IMR-90 (cell line): ENCODE measurements around the gene RAC2. TPM values are rescaled to one million over a fixed set of nuclear protein-coding genes. Genes with fewer than 3 reads are reported as not detected.

Experiments used
- ATAC-seq: fragments of 200-7000 bp; cut with Tn5 transposase; 2 replicates; pipeline ENCODE4 v1.9.1; 2020; ENCODE audit warnings: low read depth, mild to moderate bottlenecking, moderate library complexity
- BruUV-seq: library from RNA; stranded (reverse); fragments of 400-500 nt; replicated peaks from 2 replicates; lab custom pipeline; 2021; lab: Mats Ljungman, UMichigan
- CTCF ChIA-PET: fragments of 300-600 bp; formaldehyde crosslinking; extraction: SDS; loops from one replicate; lab custom pipeline; 2021; ENCODE audit warnings: antibody characterized with exemption; lab: Yijun Ruan, JAX
- POLR2A ChIA-PET: fragments of 300-600 bp; sonication (Branson Sonifier 250); formaldehyde crosslinking; loops from one replicate; lab custom pipeline; 2022; ENCODE audit warnings: antibody characterized with exemption; ENCODE audit not compliant: unreplicated experiment; lab: Charles Lee
- DNase-seq: peaks from one replicate; pipeline ENCODE4 v3.0.0; 2013
- H2AFZ ChIP-seq: replicated peaks from 2 replicates; pipeline ENCODE3; 2013; ENCODE audit warnings: low read length, mild to moderate bottlenecking; ENCODE audit not compliant: poor library complexity
- H2AK5ac ChIP-seq: 2 replicates; pipeline ENCODE4 v1.6.1; 2013; ENCODE audit warnings: low read depth, low read length, inconsistent platforms
- H2AK9ac ChIP-seq: replicated peaks from 2 replicates; pipeline ENCODE3; 2013; ENCODE audit warnings: mild to moderate bottlenecking, low read depth, low read length, moderate library complexity; ENCODE audit not compliant: poor library complexity
- H2BK120ac ChIP-seq: 2 replicates; pipeline ENCODE4 v1.6.1; 2013; ENCODE audit warnings: low read depth, low read length, inconsistent platforms
- H2BK15ac ChIP-seq: 3 replicates; pipeline ENCODE4 v1.6.1; 2013; ENCODE audit warnings: low read depth, low read length, inconsistent platforms
- H2BK20ac ChIP-seq: 2 replicates; pipeline ENCODE4 v1.6.1; 2013; ENCODE audit warnings: low read depth, mild to moderate bottlenecking, inconsistent platforms, low read length, moderate library complexity
- H2BK5ac ChIP-seq: 2 replicates; pipeline ENCODE4 v1.6.1; 2013; ENCODE audit warnings: mild to moderate bottlenecking, low read depth, low read length, inconsistent platforms; ENCODE audit not compliant: poor library complexity, severe bottlenecking
- H3K14ac ChIP-seq: replicated peaks from 2 replicates; pipeline ENCODE4 v1.6.1; 2013; ENCODE audit warnings: low read depth, low read length, inconsistent platforms
- H3K18ac ChIP-seq: 2 replicates; pipeline ENCODE4 v1.6.1; 2013; ENCODE audit warnings: low read depth, low read length, control low read depth
- H3K23ac ChIP-seq: 2 replicates; pipeline ENCODE4 v1.6.1; 2013; ENCODE audit warnings: low read depth, low read length, inconsistent platforms
- H3K27ac ChIP-seq: 2 replicates; pipeline ENCODE4 v1.5.1; 2013; ENCODE audit warnings: mild to moderate bottlenecking, control low read depth, low read length; ENCODE audit not compliant: insufficient read depth
- H3K27me3 ChIP-seq: 2 replicates; pipeline ENCODE4 v1.6.1; 2013; ENCODE audit warnings: low read length; ENCODE audit not compliant: control insufficient read depth, insufficient read depth
- H3K36me3 ChIP-seq: 2 replicates; pipeline ENCODE4 v1.6.1; 2013; ENCODE audit warnings: low read length, mixed read lengths; ENCODE audit not compliant: control insufficient read depth, insufficient read depth
- H3K4ac ChIP-seq: 2 replicates; pipeline ENCODE4 v1.6.1; 2013; ENCODE audit warnings: low read depth, low read length, inconsistent platforms
- H3K4me1 ChIP-seq: 2 replicates; pipeline ENCODE4 v1.6.1; 2013; ENCODE audit warnings: low read length, mixed read lengths; ENCODE audit not compliant: control insufficient read depth, insufficient read depth
- H3K4me2 ChIP-seq: 2 replicates; pipeline ENCODE4 v1.6.1; 2013; ENCODE audit warnings: low read depth, mild to moderate bottlenecking, control low read depth, low read length, moderate library complexity
- H3K4me3 ChIP-seq: 2 replicates; pipeline ENCODE4 v1.5.1; 2013; ENCODE audit warnings: low read depth, mild to moderate bottlenecking, control low read depth, low read length, moderate library complexity; ENCODE audit not compliant: insufficient read depth
- H3K56ac ChIP-seq: 2 replicates; pipeline ENCODE4 v1.6.1; 2013; ENCODE audit warnings: low read length, inconsistent platforms; ENCODE audit not compliant: insufficient read depth; ENCODE audit errors: extremely low read depth
- H3K79me1 ChIP-seq, 2 experiments: 2 replicates each; pipeline ENCODE4 v1.6.1; 2013; ENCODE audit warnings: low read length in 2 of 2, inconsistent platforms in 1 of 2, low read depth in 1 of 2
- H3K9ac ChIP-seq: 2 replicates; pipeline ENCODE4 v1.6.1; 2013; ENCODE audit warnings: low read depth, low read length, control low read depth
- H3K9me1 ChIP-seq: 2 replicates; pipeline ENCODE4 v1.6.1; 2013; ENCODE audit warnings: low read length, inconsistent platforms; ENCODE audit not compliant: insufficient read depth
- H3K9me3 ChIP-seq: 2 replicates; pipeline ENCODE4 v1.6.1; 2013; ENCODE audit warnings: low read length; ENCODE audit not compliant: control insufficient read depth, insufficient read depth
- H4K20me1 ChIP-seq: 2 replicates; pipeline ENCODE4 v1.6.1; 2013; ENCODE audit warnings: low read length, inconsistent platforms; ENCODE audit not compliant: insufficient read depth
- H4K5ac ChIP-seq: 2 replicates; pipeline ENCODE4 v1.6.1; 2013; ENCODE audit warnings: mild to moderate bottlenecking, low read depth, low read length, control low read depth
- H4K8ac ChIP-seq, 2 experiments: 2 replicates each; pipeline ENCODE4 v1.6.1; 2013; ENCODE audit warnings: low read depth in 2 of 2, low read length in 2 of 2, control low read depth in 1 of 2, inconsistent platforms in 1 of 2
- H4K91ac ChIP-seq: 2 replicates; pipeline ENCODE4 v1.6.1; 2013; ENCODE audit warnings: low read depth, low read length, inconsistent platforms; ENCODE audit not compliant: insufficient read depth
- BHLHE40 ChIP-seq: fragments of 150-350 bp; IDR thresholded peaks from 2 replicates; pipeline ENCODE4 v1.6.1; 2016; ENCODE audit warnings: mild to moderate bottlenecking, low read depth, low read length
- CEBPB ChIP-seq: IDR thresholded peaks from 2 replicates; pipeline ENCODE4 v1.6.1; 2012; ENCODE audit warnings: low read depth, low read length, improper control_type of control experiment
- CHD1 ChIP-seq: IDR thresholded peaks from 2 replicates; pipeline ENCODE4 v1.6.1; 2012; ENCODE audit warnings: low read depth, low read length, improper control_type of control experiment
- MAZ ChIP-seq: IDR thresholded peaks from 2 replicates; pipeline ENCODE4 v1.6.1; 2012; ENCODE audit warnings: low read depth, mild to moderate bottlenecking, low read length, improper control_type of control experiment, moderate library complexity, borderline replicate concordance
- NFE2L2 ChIP-seq: fragments of 150-350 bp; IDR thresholded peaks from 2 replicates; pipeline ENCODE4 v1.6.1; 2016; ENCODE audit warnings: low read depth, mild to moderate bottlenecking, low read length
- RAD21 ChIP-seq: IDR thresholded peaks from 2 replicates; pipeline ENCODE4 v1.6.1; 2012; ENCODE audit warnings: low read length, improper control_type of control experiment
- RCOR1 ChIP-seq: IDR thresholded peaks from 2 replicates; pipeline ENCODE4 v1.6.1; 2012; ENCODE audit warnings: mild to moderate bottlenecking, low read length, improper control_type of control experiment; ENCODE audit not compliant: insufficient replicate concordance
- RFX5 ChIP-seq: IDR thresholded peaks from 2 replicates; pipeline ENCODE4 v1.8.0; 2012; ENCODE audit warnings: low read depth, mild to moderate bottlenecking, low read length, moderate library complexity
- SMC3 ChIP-seq: fragments of 150-350 bp; IDR thresholded peaks from 2 replicates; pipeline ENCODE4 v1.6.1; 2016; ENCODE audit warnings: low read depth, mild to moderate bottlenecking, antibody characterized with exemption, low read length, moderate library complexity
- WGBS, 2 experiments: methylation state at CpG; one replicate each; pipeline versions ENCODE4 v1.1.5 to v1.1.7; 2013; ENCODE audit warnings: missing lambda C conversion rate in 2 of 2; ENCODE audit not compliant: insufficient read length in 1 of 2; ENCODE audit errors: extremely low coverage in 2 of 2; 5-methylcytosine and 5-hydroxymethylcytosine counted together
- dilution Hi-C: fragments of 300-500 bp; cut with HindIII; formaldehyde crosslinking; loops from one replicate; pipeline ENCODE4 v1.14.3; 2018; ENCODE audit warnings: low sequenced_read_pairs; ENCODE audit not compliant: unreplicated experiment
- in situ Hi-C: fragments of 300-500 bp; cut with MboI; formaldehyde crosslinking; loops from 3 replicates; pipeline ENCODE4 v1.14.3; 2019; ENCODE audit warnings: low sequenced_read_pairs, inconsistent platforms, mixed read lengths
- intact Hi-C: fragments of 100-400 bp; cut with micrococcal nuclease; formaldehyde crosslinking; loops from 2 replicates; pipeline ENCODE4 v1.10.0; 2022
- polyA plus RNA-seq, 3 experiments: library from polyadenylated mRNA; depleted of rRNA; stranded (reverse); fragments of >200 nt; gene quantifications; 2 replicates each; pipeline ENCODE4 v1.2.3, GENCODE V29; 2012; ENCODE audit warnings: low replicate concordance in 1 of 3
- total RNA-seq: library from RNA; depleted of rRNA; stranded (reverse); fragments of >200 nt; gene quantifications from 2 replicates; pipeline ENCODE4 v1.2.3, GENCODE V29; 2012

Gene RAC2
- total and polyA plus RNA-seq, 2 of the 4 experiments (the other 2 are of a cell fraction): 10.0 to 72.3 TPM

DNA sequence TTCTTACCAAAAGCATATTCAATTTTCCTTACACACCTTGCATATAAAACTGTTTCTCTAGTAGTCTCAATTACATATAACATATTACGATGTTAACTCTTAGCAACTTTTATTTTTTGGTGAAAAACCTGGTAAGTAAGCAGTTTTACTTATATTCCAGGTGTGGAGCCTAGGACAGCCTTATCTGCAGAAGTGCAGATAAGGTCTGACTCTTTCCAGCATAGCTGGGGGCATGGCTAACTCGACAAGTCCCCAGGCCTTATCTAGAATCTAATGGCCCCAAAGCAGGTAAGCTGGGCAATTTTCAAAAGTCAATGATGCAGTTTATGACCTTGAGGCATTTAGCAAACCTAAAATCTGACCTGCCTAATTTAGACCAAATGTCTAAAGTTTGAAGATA, 51.9 kb downstream of the RAC2 start:
- ChIA-PET POLR2A (no interaction called here), CTCF (no interaction called here)
- Histone ChIP-seq H2BK120ac (no peak overlapping the region), H3K9me3 (no peaks in the 10 kb centered on the region), H3K36me3 (no peaks in the 10 kb centered on the region), H3K4me3 (no peak overlapping the region), H3K56ac (no peak overlapping the region), H3K4me1 (peaks cover 19% of the 10 kb centered on the region), H4K5ac (no peak overlapping the region), H2AFZ (no peak overlapping the region), H2BK15ac (no peak overlapping the region), H3K9me1 (peaks cover 5% of the 10 kb centered on the region), H3K4ac (no peak overlapping the region), H3K18ac (no peak overlapping the region), H3K23ac (no peak overlapping the region), H3K27me3 (no peaks in the 10 kb centered on the region), H3K9ac (no peak overlapping the region), H3K4me2 (no peak overlapping the region), H3K79me1 (peaks cover 0 to 5% of the 10 kb centered on the region in 2 experiments; a peak in 3 of 4 replicates), H4K8ac (no peak overlapping the region), H3K27ac (no peak overlapping the region), H2AK9ac (no peak overlapping the region), H4K91ac (no peak overlapping the region), H3K14ac (no peak overlapping the region), H2BK20ac (no peak overlapping the region), H2AK5ac (no peak overlapping the region), H4K20me1 (no peaks in the 10 kb centered on the region), H2BK5ac (no peak overlapping the region)
- DNase-seq (no peak), ATAC-seq (no peak)
- TF ChIP-seq CEBPB (no peak), MAZ (no peak), RFX5 (no peak), BHLHE40 (no peak), NFE2L2 (no peak), SMC3 (no peak), CHD1 (no peak), RCOR1 (no peak), RAD21 (no peak)
- WGBS, 2 experiments: 57% methylated on average over 1 of the region's 2 CpGs; no CpG with 5 or more reads in 1 of the 2 experiments
- dilution Hi-C loops: no loop called here
- no TSS peak for BruUV-seq
- intact Hi-C loops: no loop called here
- in situ Hi-C loops: no loop called here
